Chondrocyte (in vitro differentiated cells): ENCODE measurements around the gene LPP. TPM values are rescaled to one million over a fixed set of nuclear protein-coding genes. Genes with fewer than 3 reads are reported as not detected.

ENCODE experiments used
- DNase-seq: peaks from one replicate; pipeline ENCODE4 v3.0.0; 2021; ENCODE audit warnings: mixed read lengths, low spot score
- H3K27ac Mint-ChIP-seq: one replicate; pipeline ENCODE4 v1.8.0; 2021; ENCODE audit warnings: mild to moderate bottlenecking, moderate library complexity, mixed read lengths; ENCODE audit not compliant: unreplicated experiment
- H3K27me3 Mint-ChIP-seq: 2 replicates; pipeline ENCODE4 v1.8.0; 2021; ENCODE audit warnings: low read depth, mixed read lengths
- H3K36me3 Mint-ChIP-seq: 2 replicates; pipeline ENCODE4 v1.8.0; 2021; ENCODE audit warnings: low read depth, mixed read lengths
- H3K4me1 Mint-ChIP-seq: 2 replicates; pipeline ENCODE4 v1.8.0; 2021; ENCODE audit warnings: low read depth, mild to moderate bottlenecking, mixed read lengths
- H3K4me3 Mint-ChIP-seq: one replicate; pipeline ENCODE4 v1.8.0; 2021; ENCODE audit warnings: mild to moderate bottlenecking, moderate library complexity, mixed read lengths; ENCODE audit not compliant: unreplicated experiment
- H3K9me3 Mint-ChIP-seq: 2 replicates; pipeline ENCODE4 v1.8.0; 2021; ENCODE audit warnings: low read depth, mixed read lengths
- CTCF ChIP-seq: fragments of 200-600 bp; sonication (generic); IDR thresholded peaks from 2 replicates; pipeline ENCODE4 v1.5.0; 2021; ENCODE audit warnings: antibody characterized with exemption, mild to moderate bottlenecking, moderate library complexity
- total RNA-seq: library from RNA; stranded (reverse); gene quantifications from 3 replicates; pipeline ENCODE4 v1.2.1, GENCODE V29; 2021

LPP gene
- total RNA-seq, 1 donor from 2014 or later, result 295 TPM

GRCh38 chr3:188316723-188317070 lies 162.7 kb downstream of the LPP start:
- no peak for DNase-seq
- no peaks in the 10 kb centered on the region for H3K9me3 Mint-ChIP-seq
- H3K27me3 Mint-ChIP-seq, result no peaks in the 10 kb centered on the region
- H3K4me1 Mint-ChIP-seq, result peaks cover 47% of the 10 kb centered on the region
- peak overlapping the region; percentile 46 for H3K27ac Mint-ChIP-seq
- H3K4me3 Mint-ChIP-seq, result no peak overlapping the region
- H3K36me3 Mint-ChIP-seq, result peaks cover 1% of the 10 kb centered on the region
- TF ChIP-seq CTCF, result no peak

GRCh38 chr3:188319569-188319968 lies 165.6 kb downstream of the LPP start:
- no peak for DNase-seq
- peaks cover 64% of the 10 kb centered on the region for H3K4me1 Mint-ChIP-seq
- peaks cover 4% of the 10 kb centered on the region for H3K36me3 Mint-ChIP-seq
- no peak overlapping the region for H3K4me3 Mint-ChIP-seq
- H3K27ac Mint-ChIP-seq, result peak overlapping the region; percentile 7
- H3K9me3 Mint-ChIP-seq, result no peaks in the 10 kb centered on the region
- no peak for TF ChIP-seq CTCF
- no peaks in the 10 kb centered on the region for H3K27me3 Mint-ChIP-seq

- peak overlapping the region; percentile 14 for H3K27ac Mint-ChIP-seq
These were observed 166.8 kb downstream of the LPP start for GRCh38 chr3:188320757-188321156.

GRCh38 chr3:188321258-188321657 lies 167.3 kb downstream of the LPP start:
- no peak for DNase-seq
- Mint-ChIP-seq H3K9me3 (no peaks in the 10 kb centered on the region), H3K4me1 (peaks cover 66% of the 10 kb centered on the region), H3K27ac (peak overlapping the region; percentile 14), H3K36me3 (peaks cover 10% of the 10 kb centered on the region), H3K4me3 (no peak overlapping the region), H3K27me3 (no peaks in the 10 kb centered on the region)
- TF ChIP-seq CTCF, result no peak

More at GRCh38 chr3:188320757-188321156, 166.8 kb downstream of the LPP start:
- no peak for TF ChIP-seq CTCF
- Mint-ChIP-seq H3K9me3 (no peaks in the 10 kb centered on the region), H3K4me1 (peaks cover 65% of the 10 kb centered on the region), H3K4me3 (no peak overlapping the region), H3K36me3 (peaks cover 6% of the 10 kb centered on the region), H3K27me3 (no peaks in the 10 kb centered on the region)
- DNase-seq, result no peak

GRCh38 chr3:188322135-188322887 lies 168.4 kb downstream of the LPP start:
- Mint-ChIP-seq H3K9me3 (no peaks in the 10 kb centered on the region), H3K36me3 (peaks cover 11% of the 10 kb centered on the region), H3K4me1 (peaks cover 67% of the 10 kb centered on the region), H3K4me3 (no peak overlapping the region), H3K27me3 (no peaks in the 10 kb centered on the region), H3K27ac (no peak overlapping the region)
- TF ChIP-seq CTCF, result no peak
- no peak for DNase-seq
